BE2C (cell line): ENCODE data around the gene TSPAN31.
"Not testable (repeated sequence)": the region's sequence is repeated elsewhere in the genome, so short reads cannot be mapped to it uniquely, and the experiment has no call there.

Experiments used
- DNase-seq: peaks from one replicate; pipeline ENCODE4 v3.0.0-alpha.2; 2020
- H3K27me3 ChIP-seq: fragments of 250-450 bp; sonication (Bioruptor Pico); 2 replicates; pipeline ENCODE4 v1.5.1; 2020; ENCODE audit warnings: mild to moderate bottlenecking
- H3K36me3 ChIP-seq: fragments of 250-450 bp; sonication (Bioruptor Pico); 2 replicates; pipeline ENCODE4 v1.5.1; 2020; ENCODE audit warnings: mild to moderate bottlenecking
- H3K4me1 ChIP-seq: fragments of 250-450 bp; sonication (Bioruptor Pico); 2 replicates; pipeline ENCODE4 v1.5.1; 2020
- H3K4me3 ChIP-seq: 2 replicates; pipeline ENCODE4 v1.5.1; 2011; ENCODE audit warnings: low read depth, low read length
- H3K9me3 ChIP-seq: fragments of 250-450 bp; sonication (Bioruptor Pico); 2 replicates; pipeline ENCODE4 v1.5.1; 2020
- TF ChIP-seq, protein P1 (sequence below): IDR thresholded peaks from 2 replicates; pipeline ENCODE4 v1.5.1; 2012; ENCODE audit warnings: mild to moderate bottlenecking, low read depth, low read length

TSPAN31 gene

GRCh38 chr12:57772429-57773322, 27.8 kb downstream of the TSPAN31 start, which contains the start of gene EEF1AKMT3:
Gene EEF1AKMT3, plus strand, starts transcription at chr12:57772614. Its CDS starts 111 bp downstream, at chr12:57772725.
- DNase-seq: peak; percentile 71
- TF ChIP-seq, protein P1, sequence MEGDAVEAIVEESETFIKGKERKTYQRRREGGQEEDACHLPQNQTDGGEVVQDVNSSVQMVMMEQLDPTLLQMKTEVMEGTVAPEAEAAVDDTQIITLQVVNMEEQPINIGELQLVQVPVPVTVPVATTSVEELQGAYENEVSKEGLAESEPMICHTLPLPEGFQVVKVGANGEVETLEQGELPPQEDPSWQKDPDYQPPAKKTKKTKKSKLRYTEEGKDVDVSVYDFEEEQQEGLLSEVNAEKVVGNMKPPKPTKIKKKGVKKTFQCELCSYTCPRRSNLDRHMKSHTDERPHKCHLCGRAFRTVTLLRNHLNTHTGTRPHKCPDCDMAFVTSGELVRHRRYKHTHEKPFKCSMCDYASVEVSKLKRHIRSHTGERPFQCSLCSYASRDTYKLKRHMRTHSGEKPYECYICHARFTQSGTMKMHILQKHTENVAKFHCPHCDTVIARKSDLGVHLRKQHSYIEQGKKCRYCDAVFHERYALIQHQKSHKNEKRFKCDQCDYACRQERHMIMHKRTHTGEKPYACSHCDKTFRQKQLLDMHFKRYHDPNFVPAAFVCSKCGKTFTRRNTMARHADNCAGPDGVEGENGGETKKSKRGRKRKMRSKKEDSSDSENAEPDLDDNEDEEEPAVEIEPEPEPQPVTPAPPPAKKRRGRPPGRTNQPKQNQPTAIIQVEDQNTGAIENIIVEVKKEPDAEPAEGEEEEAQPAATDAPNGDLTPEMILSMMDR: no peak

DNA sequence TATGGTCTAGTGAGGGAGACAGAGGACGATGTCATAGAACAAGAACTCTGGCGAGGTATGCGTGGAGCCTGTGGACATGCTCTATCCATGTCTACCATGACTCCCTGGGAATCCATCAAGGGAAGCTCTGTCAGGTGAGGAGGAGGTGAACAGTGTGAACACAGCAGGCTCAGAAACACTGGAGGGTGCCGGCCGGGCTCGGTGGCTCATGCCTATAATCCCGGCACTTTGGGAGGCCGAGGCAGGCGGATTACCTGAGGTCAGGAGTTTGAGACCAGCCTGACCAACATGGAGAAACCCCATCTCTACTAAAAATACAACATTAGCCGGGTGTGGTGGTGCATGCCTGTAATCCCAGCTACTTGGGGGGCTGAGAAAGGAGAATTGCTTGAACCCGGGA, 29.8 kb downstream of the TSPAN31 start:
- H3K36me3 ChIP-seq: peaks cover 14% of the 10 kb centered on the region

More at GRCh38 chr12:57772429-57773322, 27.8 kb downstream of the TSPAN31 start, which contains the start of gene EEF1AKMT3:
- Histone ChIP-seq H3K9me3 (no peaks in the 10 kb centered on the region), H3K4me3 (peak within 1 kb of the TSS; percentile 96), H3K36me3 (peaks cover 24% of the 10 kb centered on the region), H3K4me1 (no peaks in the 10 kb centered on the region), H3K27me3 (no peaks in the 10 kb centered on the region)

GRCh38 chr12:57775044-57775443, 30.2 kb downstream of the TSPAN31 start:
- TF ChIP-seq, protein P1: no peak

More for the DNA sequence above, 29.8 kb downstream of the TSPAN31 start:
- not testable (repeated sequence) for H3K4me3 ChIP-seq, H3K9me3 ChIP-seq, DNase-seq, H3K27me3 ChIP-seq, H3K4me1 ChIP-seq

GRCh38 chr12:57775563-57776246, 30.9 kb downstream of the TSPAN31 start:
- H3K36me3 ChIP-seq: peaks cover 3% of the 10 kb centered on the region
- DNase-seq: no peak
- TF ChIP-seq, protein P1: 0 out of 2 replicates have a peak, but pooled peaks have one; percentile 5
- H3K4me3 ChIP-seq: no peak overlapping the region
- H3K9me3 ChIP-seq: no peaks in the 10 kb centered on the region
- no peaks in the 10 kb centered on the region for H3K27me3 ChIP-seq
- H3K4me1 ChIP-seq: no peaks in the 10 kb centered on the region

More at GRCh38 chr12:57775044-57775443, 30.2 kb downstream of the TSPAN31 start:
- Histone ChIP-seq H3K9me3 (no peaks in the 10 kb centered on the region), H3K27me3 (no peaks in the 10 kb centered on the region), H3K36me3 (peaks cover 10% of the 10 kb centered on the region), H3K4me3 (no peak overlapping the region), H3K4me1 (no peaks in the 10 kb centered on the region)
- DNase-seq: no peak

DNA sequence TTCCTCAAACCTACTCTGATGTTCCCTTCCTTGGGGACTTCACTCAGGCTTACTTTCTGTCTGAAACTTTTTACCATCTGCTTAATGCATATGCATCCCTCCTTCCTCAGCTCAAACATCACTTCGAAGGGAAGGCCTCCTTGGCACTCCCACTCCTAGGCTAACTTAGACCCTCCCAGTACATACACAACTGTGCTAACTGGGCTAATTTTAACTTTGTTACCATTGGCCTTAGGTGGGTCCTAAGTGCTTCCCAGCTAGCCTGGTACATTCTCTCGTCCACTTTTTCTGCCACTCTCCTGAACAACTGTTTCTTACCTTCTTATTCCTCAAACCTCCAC, 31.4 kb downstream of the TSPAN31 start:
- Histone ChIP-seq H3K27me3 (no peaks in the 10 kb centered on the region), H3K4me3 (no peak overlapping the region), H3K4me1 (no peaks in the 10 kb centered on the region), H3K36me3 (no peaks in the 10 kb centered on the region), H3K9me3 (no peaks in the 10 kb centered on the region)
- TF ChIP-seq, protein P1: no peak
- DNase-seq: no peak

DNA sequence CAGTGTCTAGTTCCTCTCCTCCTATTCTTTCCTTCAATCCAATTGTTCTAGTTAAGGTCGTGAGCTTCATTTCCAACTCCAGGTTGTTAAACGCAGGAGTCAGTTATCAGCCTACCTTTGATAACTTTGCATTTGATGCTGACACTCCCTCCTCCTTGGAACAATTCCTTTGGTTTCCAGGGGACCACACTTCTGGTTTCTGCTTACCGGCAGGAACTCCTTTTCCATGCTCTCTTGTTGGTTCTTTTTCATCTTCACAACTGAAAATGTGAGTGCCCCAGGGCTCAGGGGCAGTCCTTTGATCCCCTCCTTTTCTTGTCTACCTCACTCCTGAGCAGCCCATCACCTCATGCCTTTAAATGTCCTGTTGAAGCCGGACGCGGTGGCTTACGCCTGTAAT, 32.5 kb downstream of the TSPAN31 start:
- TF ChIP-seq, protein P1: no peak
- Histone ChIP-seq H3K36me3 (no peaks in the 10 kb centered on the region), H3K4me3 (no peak overlapping the region), H3K4me1 (no peaks in the 10 kb centered on the region), H3K9me3 (no peaks in the 10 kb centered on the region), H3K27me3 (no peaks in the 10 kb centered on the region)
- no peak for DNase-seq
